Stimulated activated CD8-positive, alpha-beta memory T cell treated with anti-CD3 and anti-CD28 coated beads, Interleukin-12 subunit alpha, Interleukin-12 subunit beta, amount 100 ng/mL, for 1 hour (primary cell): Measurements from ENCODE around the gene TTLL4.

Source experiments
- DNase-seq: peaks from one replicate; pipeline ENCODE4 v3.0.0-alpha.2; 2020; ENCODE audit warnings: low read depth

The TTLL4 gene

GRCh38 chr2:218713922-218714321 is 3.3 kb downstream of the TTLL4 start:
- no peak for DNase-seq

- DNase-seq, result no peak
Measured at GRCh38 chr2:218716070-218716469, 5.4 kb downstream of the TTLL4 start.

GRCh38 chr2:218717262-218717661 is 6.6 kb downstream of the TTLL4 start:
- DNase-seq, result no peak

GRCh38 chr2:218718058-218718457 is 7.4 kb downstream of the TTLL4 start:
- no peak for DNase-seq

GRCh38 chr2:218719457-218719856 is 8.8 kb downstream of the TTLL4 start:
- DNase-seq, result no peak

- DNase-seq, result no peak
Measured at GRCh38 chr2:218720048-218721041, 9.7 kb downstream of the TTLL4 start.

GRCh38 chr2:218721488-218721887 is 10.9 kb downstream of the TTLL4 start:
- DNase-seq, result no peak

GRCh38 chr2:218721934-218722333 is 11.3 kb downstream of the TTLL4 start:
- DNase-seq, result no peak

GRCh38 chr2:218722419-218722818 is 11.8 kb downstream of the TTLL4 start:
- DNase-seq, result no peak

GRCh38 chr2:218722876-218723785 is 12.5 kb downstream of the TTLL4 start:
- DNase-seq, result no peak

GRCh38 chr2:218726004-218726574 is 15.5 kb downstream of the TTLL4 start:
- no peak for DNase-seq

GRCh38 chr2:218727502-218728165 is 17.0 kb downstream of the TTLL4 start:
- no peak for DNase-seq

GRCh38 chr2:218729640-218730039 is 19.0 kb downstream of the TTLL4 start:
- no peak for DNase-seq

GRCh38 chr2:218732052-218732760 is 21.6 kb downstream of the TTLL4 start:
- DNase-seq, result no peak

GRCh38 chr2:218732761-218733158 is 22.1 kb downstream of the TTLL4 start:
- DNase-seq, result no peak

- DNase-seq, result no peak
Measured at GRCh38 chr2:218733171-218734021, 22.8 kb downstream of the TTLL4 start.

- no peak for DNase-seq
Measured at GRCh38 chr2:218734190-218734975, 23.7 kb downstream of the TTLL4 start.

GRCh38 chr2:218736531-218736930 is 25.9 kb downstream of the TTLL4 start:
- no peak for DNase-seq

GRCh38 chr2:218743068-218743467 is 32.4 kb downstream of the TTLL4 start:
- no peak for DNase-seq
